Measurements from ENCODE around the gene FXYD7. TPM values are rescaled to one million over a fixed set of nuclear protein-coding genes. Genes with fewer than 3 reads are reported as not detected.

Gene FXYD7
- total and polyA plus RNA-seq, 9 of the 15 experiments (the other 6 are each of a cell fraction or from before 2014, with no cell fraction given) = 0.10 to 0.80 (median 0.31) TPM; not detected in 3

GRCh38 chr19:35093430-35093829 lies 49.6 kb upstream of the FXYD7 start:
- H3K36me3 ChIP-seq (ENCODE audit: control insufficient read depth, insufficient read depth, low read length) = no peaks in the 10 kb centered on the region
- POLR2A ChIA-PET = interaction anchor here (1.0 kb wide), 1 partner anchor 49 kb away, joined by 4 read pairs; no protein-coding TSS in a partner anchor
- intact Hi-C loops (cut with micrococcal nuclease) (loop anchor here (10.0 kb wide), 1 partner anchor 49 kb away; the partner anchor contains the start of gene HPN), in situ Hi-C loops (cut with MboI) (no loop called here)
- CTCF ChIA-PET (ENCODE audit: low intra/inter-chr PET ratio) = interaction anchor here (0.6 kb wide), 1 partner anchor 94 kb away, joined by 3 read pairs; no protein-coding TSS in a partner anchor
- DNase-seq (ENCODE audit: extremely low read depth in 1 of 4, low spot score in 3 of 4) (no peak), ATAC-seq (no peak), FAIRE-seq (no peak)
- no peaks in the 10 kb centered on the region for H3K9me1 ChIP-seq (ENCODE audit: control insufficient read depth, insufficient read depth, low read length)
- no peak overlapping the region for H3K9ac ChIP-seq (ENCODE audit: insufficient read depth in 1 of 2, low read depth in 2 of 2, low read length in 2 of 2)
- no peak overlapping the region for H3K4me3 ChIP-seq
- H3K4me1 ChIP-seq (replicated peaks in 1 of 2; ENCODE audit: control insufficient read depth in 2 of 2, insufficient read depth in 2 of 2, low read length in 2 of 2) = peaks cover 12 to 42% of the 10 kb centered on the region in 2 experiments; a peak in 4 of 5 replicates
- no peak overlapping the region for H2AFZ ChIP-seq (ENCODE audit: low read depth, low read length)
- no peaks in the 10 kb centered on the region for H3K9me3 ChIP-seq (replicated peaks; ENCODE audit: control insufficient read depth, insufficient read depth, low read depth, low read length)
- BruUV-seq (replicated peaks) = no TSS peak
- H3K27me3 ChIP-seq (ENCODE audit: control insufficient read depth in 2 of 2, insufficient read depth in 2 of 2, low read length in 2 of 2) = no peaks in the 10 kb centered on the region; a peak in 1 of 5 replicates
- H4K20me1 ChIP-seq (replicated peaks; ENCODE audit: control insufficient read depth, insufficient read depth, low read length) = no peaks in the 10 kb centered on the region
- H3K79me2 ChIP-seq (ENCODE audit: control insufficient read depth, insufficient read depth, low read length) = no peaks in the 10 kb centered on the region
- no peak overlapping the region for H3K27ac ChIP-seq (ENCODE audit: extremely low read depth, low read depth, low read length)
- WGBS (ENCODE audit: insufficient coverage, low coverage, missing lambda C conversion rate) = 67% methylated on average over 5 of the region's 5 CpGs
- TF ChIP-seq, protein P1, sequence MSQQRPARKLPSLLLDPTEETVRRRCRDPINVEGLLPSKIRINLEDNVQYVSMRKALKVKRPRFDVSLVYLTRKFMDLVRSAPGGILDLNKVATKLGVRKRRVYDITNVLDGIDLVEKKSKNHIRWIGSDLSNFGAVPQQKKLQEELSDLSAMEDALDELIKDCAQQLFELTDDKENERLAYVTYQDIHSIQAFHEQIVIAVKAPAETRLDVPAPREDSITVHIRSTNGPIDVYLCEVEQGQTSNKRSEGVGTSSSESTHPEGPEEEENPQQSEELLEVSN (IDR thresholded peaks at IDR 0.05; ENCODE audit: borderline replicate concordance in 1 of 2, extremely low read depth in 1 of 2, insufficient read depth in 1 of 2, insufficient read length in 1 of 2, low read depth in 1 of 2, low read length in 1 of 2, poor library complexity in 1 of 2, severe bottlenecking in 1 of 2) = no peak
- TF ChIP-seq RBM15 (IDR thresholded peaks at IDR 0.05; ENCODE audit: insufficient read depth, low read length) (no peak), ZNF707 (CRISPR knock-in tag; conservative IDR thresholded peaks at IDR 0.05) (no peak), HNRNPH1 (optimal IDR thresholded peaks at IDR 0.05; ENCODE audit: low read depth, low read length) (no peak), ZBTB26 (CRISPR knock-in tag; IDR thresholded peaks at IDR 0.05) (no peak), ZNF263 (CRISPR knock-in tag; IDR thresholded peaks at IDR 0.05; ENCODE audit: borderline replicate concordance) (no peak), ZNF780A (CRISPR knock-in tag; IDR thresholded peaks at IDR 0.05) (no peak)
- TF ChIP-seq, protein P2, sequence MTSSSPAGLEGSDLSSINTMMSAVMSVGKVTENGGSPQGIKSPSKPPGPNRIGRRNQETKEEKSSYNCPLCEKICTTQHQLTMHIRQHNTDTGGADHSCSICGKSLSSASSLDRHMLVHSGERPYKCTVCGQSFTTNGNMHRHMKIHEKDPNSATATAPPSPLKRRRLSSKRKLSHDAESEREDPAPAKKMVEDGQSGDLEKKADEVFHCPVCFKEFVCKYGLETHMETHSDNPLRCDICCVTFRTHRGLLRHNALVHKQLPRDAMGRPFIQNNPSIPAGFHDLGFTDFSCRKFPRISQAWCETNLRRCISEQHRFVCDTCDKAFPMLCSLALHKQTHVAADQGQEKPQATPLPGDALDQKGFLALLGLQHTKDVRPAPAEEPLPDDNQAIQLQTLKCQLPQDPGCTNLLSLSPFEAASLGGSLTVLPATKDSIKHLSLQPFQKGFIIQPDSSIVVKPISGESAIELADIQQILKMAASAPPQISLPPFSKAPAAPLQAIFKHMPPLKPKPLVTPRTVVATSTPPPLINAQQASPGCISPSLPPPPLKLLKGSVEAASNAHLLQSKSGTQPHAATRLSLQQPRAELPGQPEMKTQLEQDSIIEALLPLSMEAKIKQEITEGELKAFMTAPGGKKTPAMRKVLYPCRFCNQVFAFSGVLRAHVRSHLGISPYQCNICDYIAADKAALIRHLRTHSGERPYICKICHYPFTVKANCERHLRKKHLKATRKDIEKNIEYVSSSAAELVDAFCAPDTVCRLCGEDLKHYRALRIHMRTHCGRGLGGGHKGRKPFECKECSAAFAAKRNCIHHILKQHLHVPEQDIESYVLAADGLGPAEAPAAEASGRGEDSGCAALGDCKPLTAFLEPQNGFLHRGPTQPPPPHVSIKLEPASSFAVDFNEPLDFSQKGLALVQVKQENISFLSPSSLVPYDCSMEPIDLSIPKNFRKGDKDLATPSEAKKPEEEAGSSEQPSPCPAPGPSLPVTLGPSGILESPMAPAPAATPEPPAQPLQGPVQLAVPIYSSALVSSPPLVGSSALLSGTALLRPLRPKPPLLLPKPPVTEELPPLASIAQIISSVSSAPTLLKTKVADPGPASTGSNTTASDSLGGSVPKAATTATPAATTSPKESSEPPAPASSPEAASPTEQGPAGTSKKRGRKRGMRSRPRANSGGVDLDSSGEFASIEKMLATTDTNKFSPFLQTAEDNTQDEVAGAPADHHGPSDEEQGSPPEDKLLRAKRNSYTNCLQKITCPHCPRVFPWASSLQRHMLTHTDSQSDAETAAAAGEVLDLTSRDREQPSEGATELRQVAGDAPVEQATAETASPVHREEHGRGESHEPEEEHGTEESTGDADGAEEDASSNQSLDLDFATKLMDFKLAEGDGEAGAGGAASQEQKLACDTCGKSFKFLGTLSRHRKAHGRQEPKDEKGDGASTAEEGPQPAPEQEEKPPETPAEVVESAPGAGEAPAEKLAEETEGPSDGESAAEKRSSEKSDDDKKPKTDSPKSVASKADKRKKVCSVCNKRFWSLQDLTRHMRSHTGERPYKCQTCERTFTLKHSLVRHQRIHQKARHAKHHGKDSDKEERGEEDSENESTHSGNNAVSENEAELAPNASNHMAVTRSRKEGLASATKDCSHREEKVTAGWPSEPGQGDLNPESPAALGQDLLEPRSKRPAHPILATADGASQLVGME (CRISPR knock-in tag; IDR thresholded peaks at IDR 0.05) = no peak
- no peak overlapping the region for H3K4me2 ChIP-seq (ENCODE audit: insufficient read depth, low read length)
